GM12801 (cell line): Measurements from ENCODE around the gene DPP8.

ENCODE experiments used
- TF ChIP-seq, protein P1 (sequence below): IDR thresholded peaks from one replicate; pipeline ENCODE4 v1.5.1; 2011; ENCODE audit warnings: control low read depth; ENCODE audit not compliant: insufficient read length; ENCODE audit errors: extremely low read depth

The DPP8 gene

DNA sequence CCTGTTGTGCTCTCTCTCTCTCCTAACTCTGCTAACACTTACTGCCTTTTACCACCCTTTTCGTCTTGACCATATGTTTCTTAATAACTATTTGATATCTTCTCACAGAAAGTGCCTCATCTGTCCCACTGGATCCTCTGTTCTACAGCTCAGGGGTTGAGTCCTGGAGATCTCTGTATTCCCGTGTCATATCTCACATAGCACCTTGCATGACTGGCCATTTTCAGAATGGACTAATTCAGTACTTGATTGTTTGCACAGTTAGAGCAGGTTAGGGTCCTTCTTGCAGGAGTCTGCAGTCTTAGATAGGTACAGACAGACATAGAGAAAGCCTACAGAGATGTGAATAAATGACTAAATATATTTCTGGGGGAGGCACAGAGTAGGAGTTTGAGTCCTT, 33.7 kb upstream of the DPP8 start:
- TF ChIP-seq, protein P1, sequence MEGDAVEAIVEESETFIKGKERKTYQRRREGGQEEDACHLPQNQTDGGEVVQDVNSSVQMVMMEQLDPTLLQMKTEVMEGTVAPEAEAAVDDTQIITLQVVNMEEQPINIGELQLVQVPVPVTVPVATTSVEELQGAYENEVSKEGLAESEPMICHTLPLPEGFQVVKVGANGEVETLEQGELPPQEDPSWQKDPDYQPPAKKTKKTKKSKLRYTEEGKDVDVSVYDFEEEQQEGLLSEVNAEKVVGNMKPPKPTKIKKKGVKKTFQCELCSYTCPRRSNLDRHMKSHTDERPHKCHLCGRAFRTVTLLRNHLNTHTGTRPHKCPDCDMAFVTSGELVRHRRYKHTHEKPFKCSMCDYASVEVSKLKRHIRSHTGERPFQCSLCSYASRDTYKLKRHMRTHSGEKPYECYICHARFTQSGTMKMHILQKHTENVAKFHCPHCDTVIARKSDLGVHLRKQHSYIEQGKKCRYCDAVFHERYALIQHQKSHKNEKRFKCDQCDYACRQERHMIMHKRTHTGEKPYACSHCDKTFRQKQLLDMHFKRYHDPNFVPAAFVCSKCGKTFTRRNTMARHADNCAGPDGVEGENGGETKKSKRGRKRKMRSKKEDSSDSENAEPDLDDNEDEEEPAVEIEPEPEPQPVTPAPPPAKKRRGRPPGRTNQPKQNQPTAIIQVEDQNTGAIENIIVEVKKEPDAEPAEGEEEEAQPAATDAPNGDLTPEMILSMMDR = no peak

DNA sequence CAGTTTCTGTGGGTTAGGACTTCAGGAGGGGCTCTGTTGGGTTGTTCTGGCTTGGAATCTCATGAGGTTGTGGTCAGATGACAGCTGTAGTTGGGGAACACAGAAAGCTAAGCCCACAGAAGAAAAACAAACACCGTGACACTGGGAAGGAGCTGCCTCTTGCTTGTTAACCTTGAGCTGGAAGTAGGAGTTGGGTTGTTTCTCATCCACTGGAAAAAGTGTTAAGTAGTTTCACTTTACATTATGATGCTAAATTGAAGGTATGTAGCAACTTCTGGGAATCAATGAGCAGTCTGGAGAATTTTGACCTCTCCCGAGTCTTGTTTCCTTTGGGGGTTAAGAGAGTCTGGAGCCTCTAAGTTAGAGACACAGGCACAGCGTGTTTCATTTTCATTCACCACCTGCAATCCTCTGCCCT, 33.2 kb upstream of the DPP8 start:
- TF ChIP-seq, protein P1 = no peak

DNA sequence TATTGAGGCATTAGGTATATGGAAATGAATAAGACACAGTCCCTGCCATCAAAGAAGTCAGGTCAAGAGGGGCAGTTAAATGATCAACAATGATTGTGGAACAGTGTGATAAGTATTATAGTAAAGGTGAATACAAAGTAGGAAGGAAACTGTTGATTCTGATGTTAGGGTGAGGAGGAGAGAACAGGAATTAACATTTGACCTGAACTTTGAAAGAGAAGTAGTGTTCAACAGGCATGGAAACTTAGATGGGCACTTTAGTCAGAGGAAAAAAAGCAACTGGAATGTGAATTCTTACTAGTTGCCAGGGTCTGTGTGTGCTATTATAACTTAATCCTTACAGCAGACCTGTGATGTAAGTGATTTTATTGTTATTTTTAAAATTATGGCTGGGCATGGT, 30.4 kb upstream of the DPP8 start:
- TF ChIP-seq, protein P1 = no peak

DNA sequence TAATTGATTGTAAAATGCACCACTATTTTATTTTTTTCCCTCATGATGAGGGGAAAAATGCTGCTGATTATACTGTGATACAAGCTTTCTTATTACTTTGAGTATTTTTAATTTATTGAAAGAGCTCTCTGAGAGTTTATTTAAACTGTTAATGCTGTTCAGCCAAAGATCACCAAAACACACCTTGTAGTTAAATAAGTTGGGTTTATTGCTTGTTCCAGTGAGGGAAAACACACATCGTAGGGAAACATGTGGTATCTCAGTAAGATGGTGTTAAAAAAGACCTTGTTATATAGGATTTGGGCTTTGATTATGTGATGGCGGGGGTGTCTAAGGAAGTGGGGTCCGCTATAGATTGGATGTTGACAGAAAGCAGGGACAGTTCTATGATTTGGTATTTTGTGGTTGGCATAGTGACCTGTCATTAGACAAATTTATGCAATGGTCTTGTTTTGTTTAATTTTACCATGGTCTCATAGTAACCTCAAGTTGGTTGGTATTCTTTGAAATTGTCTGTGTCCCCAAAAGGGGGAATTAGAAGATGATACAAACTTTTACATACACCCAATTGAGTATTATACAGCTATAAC, 23.8 kb upstream of the DPP8 start:
- TF ChIP-seq, protein P1 = no peak

DNA sequence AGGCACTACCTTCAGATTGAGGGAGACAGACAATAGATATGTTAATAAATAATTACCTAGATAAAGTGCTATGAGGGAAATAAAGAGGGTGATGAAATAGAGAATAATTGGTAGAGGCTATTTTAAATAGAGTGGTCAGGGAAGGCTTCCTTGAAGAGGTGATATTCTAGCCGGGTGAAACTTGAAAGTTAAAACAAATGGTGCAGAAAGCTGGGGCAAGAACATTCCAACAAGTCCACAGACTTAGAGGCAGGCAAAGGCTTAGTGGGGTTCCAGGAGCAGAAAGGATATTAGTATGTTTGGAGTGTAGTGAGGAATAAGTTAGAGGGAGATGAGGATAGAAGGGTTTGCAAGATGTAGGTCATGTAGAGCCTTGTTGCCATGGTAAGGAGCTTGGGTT, 22.8 kb upstream of the DPP8 start:
- TF ChIP-seq, protein P1 = no peak

DNA sequence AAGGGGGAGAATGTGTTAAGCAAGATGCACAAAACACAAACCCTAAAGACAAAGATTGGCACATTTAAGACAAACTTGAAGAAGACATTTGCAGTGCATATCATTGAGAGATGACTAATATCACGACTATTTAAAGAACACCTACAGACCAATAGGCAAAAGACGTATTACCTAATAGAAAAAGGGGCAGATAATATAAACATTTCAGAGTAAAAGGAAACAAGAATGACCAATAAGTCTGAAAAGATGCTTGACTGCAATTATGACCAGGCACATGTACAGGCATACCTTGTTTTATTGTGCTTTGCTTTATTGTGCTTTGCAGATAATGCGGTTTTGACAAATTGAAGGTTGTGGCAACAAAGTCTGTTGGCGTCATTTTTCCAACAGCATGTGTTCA, 17.7 kb upstream of the DPP8 start:
- TF ChIP-seq, protein P1 = no peak

DNA sequence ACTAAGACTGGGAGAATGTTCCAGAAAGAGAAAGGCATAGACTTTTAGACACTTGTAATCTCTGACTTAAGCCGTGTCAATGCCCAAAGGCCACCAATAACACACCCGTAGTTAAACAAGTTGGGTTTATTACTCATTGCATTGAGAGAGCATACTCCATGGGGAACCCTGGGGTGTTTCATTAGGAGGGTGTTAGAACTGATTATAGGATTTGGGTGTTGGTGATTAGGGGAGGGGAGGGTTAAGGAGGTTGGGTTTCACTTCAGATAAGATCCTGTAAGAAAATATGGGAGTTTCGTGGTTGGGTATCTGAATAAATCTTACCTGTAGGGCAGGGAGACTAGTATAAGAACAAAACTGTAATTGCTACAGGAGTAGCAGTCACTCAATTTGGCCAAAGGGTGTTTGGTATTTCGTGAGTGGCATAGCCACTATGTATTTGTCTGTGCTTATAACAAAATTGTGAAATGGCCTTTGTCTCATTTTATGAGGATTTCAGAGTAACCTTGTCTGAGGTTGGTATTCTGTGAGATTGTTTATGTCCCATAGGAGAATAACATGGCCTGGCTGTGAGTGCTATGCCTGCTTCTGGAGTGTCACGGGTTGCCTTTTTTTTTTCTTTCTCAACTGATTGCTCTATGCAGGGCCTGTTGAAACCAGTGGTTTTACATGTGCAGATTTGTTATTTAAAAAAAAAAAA, 15.7 kb upstream of the DPP8 start:
- TF ChIP-seq, protein P1 = no peak

DNA sequence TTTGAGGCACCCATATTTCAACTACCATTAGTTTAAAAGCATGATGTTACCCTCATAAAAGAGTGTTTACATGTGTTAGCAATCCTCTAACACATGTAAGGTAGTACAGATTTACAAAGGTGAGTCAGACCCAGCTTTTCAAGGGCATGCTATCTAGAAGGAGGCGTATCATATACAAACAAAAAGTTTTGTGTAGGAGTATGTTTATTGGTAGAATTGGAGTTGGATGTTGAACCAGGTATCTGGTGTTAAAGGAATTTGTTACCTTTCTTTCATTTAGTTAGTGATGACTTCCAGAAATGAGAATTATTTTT, 15.2 kb upstream of the DPP8 start:
- TF ChIP-seq, protein P1 = no peak
